Pancreas (tissue), 10 donors: ENCODE results near the gene ESPNL. TPM values are rescaled to one million over a fixed set of nuclear protein-coding genes. Genes with fewer than 3 reads are reported as not detected.

Experiments
- ATAC-seq, 4 donors: fragments of 200-7000 bp; cut with Tn5 transposase; one replicate each; pipeline versions ENCODE4 v1.8.0 to v1.9.1; 2020; ENCODE audit warnings: mild to moderate bottlenecking in 4 of 4, moderate library complexity in 4 of 4
- DNase-seq, 6 donors: peaks; one replicate each; pipeline ENCODE4 v3.0.0-alpha.2; 2020
- FAIRE-seq: peaks from 2 replicates; lab custom pipeline; 2012; peaks lifted over from hg19 to GRCh38; lab: Jason Lieb, UNC
- H3K27ac ChIP-seq, 4 donors: fragments of 200-600 bp; sonication (generic); 1 replicate in 3 of 4; 2 replicates in 1 of 4; pipeline versions ENCODE4 v1.5.0 to v1.8.0; 2020
- H3K27me3 ChIP-seq, 4 donors: fragments of 200-600 bp; one replicate each; pipeline ENCODE4 v1.8.0; 2021
- H3K36me3 ChIP-seq, 3 donors: fragments of 200-600 bp; sonication (generic) in 1 of 3; one replicate each; pipeline versions ENCODE4 v1.5.0 to v1.8.0; 2020 to 2021
- H3K4me1 ChIP-seq, 3 donors: fragments of 200-600 bp; one replicate each; pipeline ENCODE4 v1.8.0; 2021
- H3K4me3 ChIP-seq, 4 donors: fragments of 200-600 bp; sonication (generic) in 2 of 4; one replicate each; pipeline versions ENCODE4 v1.5.0 to v1.8.0; 2020 to 2021
- H3K9me3 ChIP-seq, 4 donors: fragments of 200-600 bp; one replicate each; pipeline ENCODE4 v1.8.0; 2021
- CTCF ChIP-seq, 4 donors: fragments of 200-600 bp; sonication (generic) in 3 of 4; IDR thresholded peaks; one replicate each; pipeline versions ENCODE4 v1.5.0 to v1.8.0; 2021; ENCODE audit warnings: antibody characterized with exemption in 4 of 4
- WGBS, 2 donors: extraction: QIAGEN DNeasy Blood & Tissue Kit; methylation state at CpG; one replicate each; pipeline ENCODE4 v1.1.7; 2013; 5-methylcytosine and 5-hydroxymethylcytosine counted together
- intact Hi-C, 3 donors: fragments of 100-400 bp; cut with DNase I; formaldehyde crosslinking; loops; one replicate each; pipeline versions ENCODE4 v1.11.1 to v1.14.2; 2022
- polyA plus RNA-seq, 2 donors: library from polyadenylated mRNA; stranded (reverse); fragments of 200-250 nt; gene quantifications; one replicate each; pipeline ENCODE4 v1.2.3, GENCODE V29; 2013
- total RNA-seq, 6 donors: library from RNA; stranded (reverse); fragmentation: NEBNext Ultra II Directional in 4 of 6; extraction: Animal tissue kit (Norgen Biotek cat#: 25700) in 4 of 6; gene quantifications; one replicate each; pipeline versions ENCODE4 v1.2.1 to v1.2.4, GENCODE V29; 2021 to 2023
- donor health status: healthy with polysubstance abuse.
- donor health status: DM: no; HTN: no; CAD: no; lungs with moderate emphysema.
- donor health status: DM: no; HTN: no; CAD: no.
- donor health status: control.
- donor health status: control.
- donor health status: Bipolar disorder and iron deficiency.
- donor health status: DM: yes; HTN: yes; CAD: no.
- donor health status: DM: no; HTN: no; CAD: no.
- donor health status: DM: no; HTN: no; CAD: no.
- donor health status: DM: yes; HTN: yes; CAD: no.

Gene ESPNL
- total and polyA plus RNA-seq, 8 donors = 0.05 to 0.72 (median 0.25) TPM; not detected in 1

- no peaks in the 10 kb centered on the region for H3K36me3 ChIP-seq
- H3K9me3 ChIP-seq = no peaks in the 10 kb centered on the region
- TF ChIP-seq CTCF (IDR thresholded peaks at IDR 0.05) = no peak
- H3K4me3 ChIP-seq = no peak overlapping the region
- WGBS, 2 donors = 88% methylated on average over 4 to 5 of the region's 5 CpGs
- H3K27ac ChIP-seq = no peak overlapping the region
- DNase-seq = no peak
- intact Hi-C loops = no loop called here
- no peaks in the 10 kb centered on the region for H3K4me1 ChIP-seq
- no peak for ATAC-seq
- no peaks in the 10 kb centered on the region for H3K27me3 ChIP-seq
- no peak for FAIRE-seq
Measured at GRCh38 chr2:238144262-238144661, 44.1 kb downstream of the ESPNL start.

DNA sequence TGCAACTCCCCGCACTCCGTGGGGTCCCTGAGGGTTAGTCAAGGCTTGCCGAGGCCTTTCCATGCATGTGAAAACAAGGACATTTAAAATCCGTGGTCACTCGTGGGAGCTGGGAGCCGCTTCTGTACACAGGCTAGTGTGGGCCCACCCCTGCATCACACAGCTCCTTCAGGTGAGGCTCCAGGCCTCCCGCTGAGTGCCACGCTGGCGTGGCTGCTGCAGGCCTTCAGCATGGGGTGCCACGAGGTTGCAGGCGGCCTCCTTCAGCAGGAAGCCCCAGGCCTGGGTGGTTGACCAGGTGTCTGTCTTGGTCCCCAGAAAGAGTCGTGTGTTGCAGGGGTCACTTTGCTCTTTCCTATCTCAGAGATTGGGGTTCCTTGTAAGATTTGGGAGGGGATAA lies 44.9 kb downstream of the ESPNL start:
- WGBS, 2 donors = 81 to 89% methylated on average over 12 of the region's 12 CpGs
- Histone ChIP-seq H3K4me1 (no peaks in the 10 kb centered on the region), H3K36me3 (no peaks in the 10 kb centered on the region), H3K9me3 (no peaks in the 10 kb centered on the region), H3K4me3 (no peak overlapping the region), H3K27me3 (no peaks in the 10 kb centered on the region), H3K27ac (no peak overlapping the region)
- intact Hi-C loops = no loop called here
- FAIRE-seq (no peak), DNase-seq (no peak), ATAC-seq (no peak)
- no peak for TF ChIP-seq CTCF (IDR thresholded peaks at IDR 0.05)

- H3K27ac ChIP-seq = no peak overlapping the region
Measured at GRCh38 chr2:238145851-238146250, 45.7 kb downstream of the ESPNL start.

GRCh38 chr2:238146884-238147544 lies 46.9 kb downstream of the ESPNL start:
- Histone ChIP-seq H3K27ac (no peak overlapping the region), H3K4me1 (no peaks in the 10 kb centered on the region), H3K36me3 (no peaks in the 10 kb centered on the region), H3K27me3 (no peaks in the 10 kb centered on the region), H3K4me3 (no peak overlapping the region), H3K9me3 (no peaks in the 10 kb centered on the region)
- intact Hi-C loops = no loop called here
- DNase-seq = peak in 1 of 6 donors; percentile 47
- no peak for ATAC-seq
- WGBS, 2 donors = 87% methylated on average over 13 of the region's 13 CpGs
- FAIRE-seq = no peak
- no peak for TF ChIP-seq CTCF (IDR thresholded peaks at IDR 0.05)

More at GRCh38 chr2:238145851-238146250, 45.7 kb downstream of the ESPNL start:
- Histone ChIP-seq H3K27me3 (no peaks in the 10 kb centered on the region), H3K4me1 (no peaks in the 10 kb centered on the region), H3K9me3 (no peaks in the 10 kb centered on the region), H3K36me3 (no peaks in the 10 kb centered on the region), H3K4me3 (no peak overlapping the region)
- no peak for TF ChIP-seq CTCF (IDR thresholded peaks at IDR 0.05)
- no peak for FAIRE-seq
- DNase-seq = no peak
- ATAC-seq = no peak
- intact Hi-C loops = no loop called here
- 75 to 77% methylated on average over 11 to 12 of the region's 12 CpGs for WGBS, 2 donors

DNA sequence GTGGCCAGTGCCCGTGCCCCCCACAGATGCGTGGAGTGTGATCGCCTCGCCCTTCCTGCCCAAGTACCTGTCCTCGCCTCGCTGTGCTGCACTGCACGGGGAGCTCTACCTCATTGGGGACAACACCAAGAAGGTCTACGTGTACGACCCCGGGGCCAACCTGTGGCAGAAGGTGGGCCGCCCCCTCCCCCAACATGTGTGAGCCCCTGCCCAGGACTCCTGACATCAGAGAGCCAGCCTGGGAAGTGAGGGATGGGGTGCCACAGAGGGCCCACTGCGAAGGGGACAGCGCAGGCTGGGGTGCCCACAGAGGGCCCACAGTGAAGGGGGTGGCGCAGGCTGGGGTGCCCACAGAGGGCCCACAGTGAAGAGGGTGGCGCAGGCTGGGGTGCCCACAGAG lies 48.8 kb downstream of the ESPNL start:
- DNase-seq (peak in 1 of 6 donors; percentile 65), ATAC-seq (no peak), FAIRE-seq (no peak)
- no peaks in the 10 kb centered on the region for H3K4me1 ChIP-seq
- no peaks in the 10 kb centered on the region for H3K27me3 ChIP-seq
- 88 to 90% methylated on average over 13 to 15 of the region's 15 CpGs for WGBS, 2 donors
- no peaks in the 10 kb centered on the region for H3K9me3 ChIP-seq
- H3K4me3 ChIP-seq = no peak overlapping the region
- no peak overlapping the region for H3K27ac ChIP-seq
- intact Hi-C loops = no loop called here
- no peaks in the 10 kb centered on the region for H3K36me3 ChIP-seq
- no peak for TF ChIP-seq CTCF (IDR thresholded peaks at IDR 0.05)
